Measurements from ENCODE around the gene FSTL4.

FSTL4 gene

DNA sequence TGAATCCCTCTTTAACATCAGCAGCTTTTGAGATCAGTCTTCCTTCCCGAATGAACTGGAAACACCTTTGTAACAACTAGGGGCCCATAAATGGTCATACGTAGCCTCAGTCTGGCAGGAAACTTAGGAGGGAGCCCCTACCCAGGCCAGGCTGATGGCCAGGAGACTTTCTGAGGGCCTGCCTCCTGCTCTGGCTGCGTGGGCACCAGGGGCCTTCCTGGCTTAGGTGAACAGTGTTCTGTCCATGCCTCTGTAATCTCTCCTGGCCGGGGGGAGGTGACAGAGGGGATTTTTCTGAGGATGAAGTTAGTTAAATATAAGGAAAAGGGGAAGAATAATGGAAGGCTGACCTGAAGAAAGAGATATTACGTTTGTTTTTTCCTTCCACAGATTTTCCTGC lies 843 bp upstream of the FSTL4 start:
- intact Hi-C loops (cut with DNase I) = no loop called here
- DNase-seq = no peak

GRCh38 chr5:133611357-133612248 lies 738 bp downstream of the FSTL4 start:
- intact Hi-C loops (cut with DNase I) = no loop called here

DNA sequence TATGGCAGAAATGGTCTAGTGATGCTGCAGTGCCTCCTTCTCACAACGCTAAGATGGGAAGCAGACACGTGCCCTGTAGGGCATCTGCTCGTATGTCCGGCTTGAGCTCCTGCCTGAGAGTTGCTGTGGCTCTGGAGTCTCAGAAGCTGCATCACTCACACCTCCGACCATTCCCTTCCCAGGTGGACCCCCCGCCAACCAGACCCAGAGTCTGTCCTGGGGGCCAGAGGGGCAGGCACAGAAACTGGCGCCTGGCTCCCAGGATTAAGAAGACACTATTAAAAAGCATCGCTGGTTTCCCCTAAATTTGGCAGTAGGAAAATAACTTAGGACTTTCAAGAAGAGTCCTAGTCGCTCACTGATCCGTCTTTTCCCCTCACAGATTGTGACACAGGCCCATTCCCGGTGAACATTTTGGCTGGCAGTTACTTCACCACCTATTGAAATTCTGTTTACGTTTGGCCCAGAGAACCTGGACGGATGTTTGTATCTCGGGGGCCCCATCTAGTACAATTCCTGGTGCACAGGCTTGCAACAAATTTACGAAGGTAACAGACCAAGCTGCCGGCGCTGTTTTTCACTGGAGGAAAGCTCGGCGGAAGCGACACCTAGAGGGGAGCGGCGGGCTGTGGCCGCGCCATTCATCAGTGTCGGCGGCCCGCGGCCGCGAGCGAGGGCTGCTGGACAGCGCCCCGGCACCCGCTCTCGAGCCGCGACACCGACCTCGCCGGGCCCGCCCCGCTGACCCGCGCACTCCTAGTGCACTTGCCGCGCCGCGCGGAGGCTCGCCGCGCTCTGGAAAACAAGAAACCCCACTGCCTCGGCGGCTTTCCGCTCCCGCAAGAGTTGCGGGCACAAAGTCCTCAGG lies 1.6 kb downstream of the FSTL4 start:
- peak; percentile 41 to 89 (median 72) for DNase-seq
- intact Hi-C loops (cut with DNase I) = no loop called here

More at GRCh38 chr5:133611357-133612248, 738 bp downstream of the FSTL4 start:
- peak in 22 of 42 donors; percentile 5 to 51 (median 24) for DNase-seq

- no peak for DNase-seq
- intact Hi-C loops (cut with DNase I) = no loop called here
Observed at GRCh38 chr5:133607451-133607850, 4.9 kb downstream of the FSTL4 start.

DNA sequence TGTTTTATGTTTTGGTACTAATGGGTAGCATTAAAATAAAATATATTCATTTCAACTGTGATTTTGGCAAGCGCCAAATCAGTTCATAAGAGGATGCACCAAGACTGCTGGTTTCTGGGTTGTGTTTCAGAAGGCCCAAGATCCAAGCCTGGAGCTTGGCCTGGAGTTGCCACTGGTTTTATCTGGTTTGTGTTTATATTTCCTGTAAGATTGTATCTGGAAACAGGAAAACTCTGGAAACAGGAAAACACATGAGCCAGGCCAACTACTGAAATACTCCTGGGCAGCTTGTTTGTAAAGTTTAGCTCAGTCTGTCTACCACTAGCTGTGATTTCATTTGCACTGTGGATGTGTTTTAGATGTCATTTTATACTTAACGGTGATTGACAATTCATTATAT lies 5.5 kb downstream of the FSTL4 start:
- intact Hi-C loops (cut with DNase I) = no loop called here
- no peak for DNase-seq

DNA sequence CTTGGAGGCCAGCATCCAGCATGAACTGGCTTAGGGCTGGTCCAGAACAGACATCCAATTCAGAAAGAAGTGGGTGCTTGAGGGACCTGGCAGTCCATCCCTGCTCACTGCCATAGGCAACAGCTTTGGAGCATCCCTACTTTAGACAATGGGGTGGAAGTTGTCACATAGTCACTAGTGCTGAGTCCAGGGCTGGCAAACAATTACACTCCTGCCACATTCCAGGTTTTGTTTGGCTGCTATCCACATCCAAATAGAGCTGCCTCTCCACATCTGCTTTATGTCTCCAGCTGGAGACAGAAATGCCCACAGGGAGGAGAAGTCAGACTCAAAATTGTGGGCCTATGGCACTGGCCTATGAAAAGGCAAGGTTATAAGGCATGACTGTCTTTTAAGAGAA lies 7.0 kb downstream of the FSTL4 start:
- no peak for DNase-seq
- intact Hi-C loops (cut with DNase I) = no loop called here

GRCh38 chr5:133603711-133604110 lies 8.6 kb downstream of the FSTL4 start:
- intact Hi-C loops (cut with DNase I) = no loop called here
- no peak for DNase-seq

- intact Hi-C loops (cut with DNase I) = no loop called here
- DNase-seq = no peak
Observed at GRCh38 chr5:133602835-133603380, 9.4 kb downstream of the FSTL4 start.

DNA sequence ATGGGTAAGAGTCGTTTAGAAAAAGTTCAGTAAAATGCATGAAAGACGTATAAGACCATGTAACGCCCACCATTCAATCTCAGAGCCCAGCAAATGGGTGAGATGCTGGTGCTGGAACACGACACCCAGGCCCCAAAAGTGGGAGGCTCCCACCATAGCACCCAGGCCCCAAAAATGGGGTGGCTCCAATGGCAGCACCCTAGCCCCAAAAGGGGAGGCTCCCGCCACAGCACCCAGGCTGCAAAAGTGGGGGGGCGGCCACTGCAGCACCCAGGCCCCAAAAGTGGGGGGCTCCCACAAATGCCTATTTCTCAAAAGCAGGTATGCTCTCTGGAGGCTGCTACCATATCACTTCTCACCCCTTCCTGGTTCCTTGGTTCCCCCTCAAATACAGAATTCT lies 12.7 kb downstream of the FSTL4 start:
- no peak for DNase-seq
- intact Hi-C loops (cut with DNase I) = no loop called here

DNA sequence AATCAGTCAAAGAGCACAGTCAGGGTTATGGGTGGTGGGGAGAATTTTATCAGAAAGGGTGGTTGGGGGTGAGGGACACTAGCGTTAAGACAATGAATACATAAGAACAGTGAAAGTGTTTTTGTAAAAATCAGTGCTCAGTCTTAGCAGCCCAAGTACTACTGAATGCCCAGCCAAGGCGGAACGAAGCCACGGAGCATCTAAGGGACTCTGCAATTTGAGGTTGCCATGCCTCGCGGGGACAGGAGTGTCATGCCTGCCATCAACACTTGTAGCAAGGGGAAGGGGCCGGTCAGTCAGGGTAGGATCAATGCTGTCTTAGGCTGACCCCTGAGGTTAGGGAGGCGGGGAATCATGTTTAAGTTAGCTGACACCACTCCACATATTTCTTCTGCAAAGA lies 13.3 kb downstream of the FSTL4 start:
- no peak for DNase-seq
- intact Hi-C loops (cut with DNase I) = no loop called here

- DNase-seq = no peak
- intact Hi-C loops (cut with DNase I) = no loop called here
Observed at GRCh38 chr5:133596049-133596448, 16.3 kb downstream of the FSTL4 start.

DNA sequence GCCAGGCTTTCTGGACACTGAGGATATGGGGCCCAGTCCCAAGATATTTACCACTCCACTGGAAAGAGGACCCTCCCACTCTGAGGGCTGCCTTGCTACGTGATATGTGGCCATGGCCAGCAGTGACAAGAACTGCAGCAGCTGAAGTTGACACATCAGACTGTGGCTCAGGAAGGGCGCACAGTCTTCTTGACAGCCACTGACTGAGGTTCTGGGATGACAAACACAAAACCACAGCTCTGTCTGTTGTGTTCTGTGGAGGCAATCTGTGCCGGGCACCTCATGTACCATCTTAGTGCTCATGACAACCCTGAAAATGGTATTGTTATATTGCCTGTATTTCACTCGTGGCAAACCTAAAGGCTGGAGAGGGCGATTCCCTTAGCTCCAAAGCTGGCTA lies 16.9 kb downstream of the FSTL4 start:
- DNase-seq = no peak
- intact Hi-C loops (cut with DNase I) = no loop called here

DNA sequence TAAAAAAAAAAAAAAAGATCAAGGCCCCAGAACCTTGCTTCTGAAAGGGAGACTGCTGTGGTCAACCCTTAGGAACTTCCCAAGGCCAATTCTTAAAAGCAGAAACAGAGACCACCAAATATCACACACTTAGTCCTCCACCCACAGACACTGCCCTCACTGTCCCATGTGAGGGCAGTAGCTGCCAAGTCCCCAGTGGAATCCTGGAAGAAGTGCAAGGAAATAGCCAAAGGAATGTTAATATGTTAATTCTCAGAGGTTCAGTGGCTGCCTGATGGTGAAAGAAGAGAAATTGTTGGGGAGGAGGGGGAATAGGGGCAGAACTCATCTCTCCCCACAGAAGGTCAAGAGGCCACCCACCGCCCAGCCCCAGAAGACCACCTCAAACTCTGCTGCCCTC lies 23.1 kb downstream of the FSTL4 start:
- no peak for DNase-seq
- intact Hi-C loops (cut with DNase I) = no loop called here

DNA sequence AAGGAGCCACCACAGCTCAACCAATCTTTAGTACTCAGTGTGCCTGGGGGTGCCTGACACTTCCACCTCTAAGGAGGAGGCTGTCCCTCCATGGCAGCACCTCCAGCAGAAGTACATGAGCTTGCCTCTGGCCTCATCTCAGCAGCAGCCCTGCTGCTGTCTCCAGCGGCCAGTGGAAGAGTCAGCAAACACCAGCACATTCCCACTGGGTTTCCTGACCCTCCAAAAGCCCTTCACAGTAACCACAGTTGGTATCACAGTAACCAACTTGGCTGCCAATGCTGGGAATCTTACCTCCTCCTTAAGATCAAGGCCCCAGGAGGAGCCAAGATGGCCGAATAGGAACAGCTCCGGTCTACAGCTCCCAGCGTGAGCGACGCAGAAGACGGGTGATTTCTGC lies 29.4 kb downstream of the FSTL4 start:
- intact Hi-C loops (cut with DNase I) = no loop called here
- DNase-seq = no peak

DNA sequence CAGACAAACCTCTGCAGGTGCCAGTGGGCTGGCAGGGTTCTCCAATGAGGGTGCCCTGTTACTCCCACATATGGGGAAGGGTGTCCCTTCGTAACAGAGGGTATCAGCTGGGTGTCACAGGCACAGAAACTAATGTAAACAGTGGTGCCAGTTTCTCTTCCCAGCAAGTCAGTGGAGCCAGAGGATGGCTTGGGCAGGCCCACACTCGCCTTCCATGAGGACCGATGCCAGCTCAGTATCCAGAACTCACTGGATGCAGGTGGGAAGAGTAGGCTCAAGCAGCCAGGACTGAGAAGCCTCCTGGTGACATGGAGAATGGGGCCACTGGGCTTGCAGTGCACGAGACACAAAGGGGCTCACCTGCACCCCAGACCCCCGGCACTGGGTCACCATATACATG lies 30.4 kb downstream of the FSTL4 start:
- intact Hi-C loops (cut with DNase I) = no loop called here
- DNase-seq = peak in 1 of 42 donors; percentile 33

- intact Hi-C loops (cut with DNase I) = no loop called here
- no peak for DNase-seq
Observed at GRCh38 chr5:133581348-133581747, 31.0 kb downstream of the FSTL4 start.

DNA sequence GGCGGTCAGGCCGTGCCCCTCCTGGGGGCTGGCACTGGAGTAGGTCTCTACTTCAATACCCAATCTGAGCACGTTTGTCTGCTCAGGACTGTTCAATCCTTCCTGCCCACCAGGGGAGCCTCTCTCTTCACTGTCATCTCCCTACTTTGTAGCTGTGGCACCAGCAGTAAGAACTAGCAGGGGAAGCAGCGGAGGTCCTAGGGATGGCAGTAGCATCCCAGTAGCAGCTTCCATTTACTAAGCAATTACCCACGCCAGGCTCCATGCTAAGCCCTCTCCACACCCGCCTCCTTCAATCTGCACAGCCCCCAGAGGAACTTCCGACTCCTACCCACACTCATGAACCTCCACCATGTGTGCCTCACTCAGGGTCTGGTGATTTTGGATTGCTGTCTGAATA lies 31.7 kb downstream of the FSTL4 start:
- peak in 3 of 42 donors; percentile 19 to 23 (median 22) for DNase-seq
- intact Hi-C loops (cut with DNase I) = no loop called here

- no peak for DNase-seq
- intact Hi-C loops (cut with DNase I) = no loop called here
Observed at GRCh38 chr5:133579766-133580165, 32.6 kb downstream of the FSTL4 start.

DNA sequence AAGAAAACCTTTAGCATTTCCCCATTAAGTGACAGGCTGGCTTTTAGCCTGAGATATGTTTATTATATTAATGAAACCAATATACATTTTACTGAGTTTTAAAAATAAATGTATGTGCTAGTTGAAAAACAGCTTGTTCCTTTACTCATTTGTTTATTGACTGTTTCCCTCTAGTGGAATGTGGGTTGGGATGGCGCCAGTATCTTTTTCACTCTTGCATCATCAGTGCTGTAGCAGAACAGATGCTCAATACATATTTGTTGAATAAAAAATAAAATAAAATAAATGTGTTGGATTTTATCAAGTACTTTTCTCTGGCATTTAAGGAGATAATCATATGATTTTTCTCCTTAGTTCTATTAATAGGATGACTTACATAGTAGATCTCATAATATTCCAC lies 43.0 kb downstream of the FSTL4 start:
- no peak for DNase-seq
- intact Hi-C loops (cut with DNase I) = no loop called here

DNA sequence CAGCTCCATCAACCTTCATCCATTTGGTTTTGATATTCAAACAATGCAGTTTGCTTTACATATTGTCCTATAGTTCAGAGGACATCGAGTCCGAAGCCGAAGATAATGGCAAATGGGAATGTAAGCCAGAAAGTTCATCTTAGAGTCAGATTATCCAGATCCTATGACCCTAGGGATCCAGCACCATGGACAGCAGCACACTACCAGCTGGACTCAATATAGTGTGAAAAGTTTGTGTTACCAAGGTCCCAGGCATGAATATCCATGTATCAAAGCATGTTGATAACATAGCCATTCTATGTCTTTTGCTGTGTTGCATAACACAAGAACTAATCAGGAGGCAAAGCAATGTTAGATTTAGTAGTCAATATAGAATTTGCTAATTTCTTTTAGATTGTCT lies 46.3 kb downstream of the FSTL4 start:
- no peak for DNase-seq
- intact Hi-C loops (cut with DNase I) = no loop called here

Data from head of caudate nucleus (tissue), 42 donors.